D721Med (cell line): ENCODE data around the gene ERBB4.
"Not testable (repeated sequence)": the region's sequence is repeated elsewhere in the genome, so short reads cannot be mapped to it uniquely, and the experiment has no call there.

Source experiments
- DNase-seq: peaks from one replicate; pipeline ENCODE4 v3.0.0; 2011; ENCODE audit warnings: low spot score; ENCODE audit not compliant: insufficient read length
- FAIRE-seq: peaks from 2 replicates; lab custom pipeline; 2011; peaks lifted over from hg19 to GRCh38; lab: Jason Lieb, UNC
- TF ChIP-seq, protein P1 (sequence below): IDR thresholded peaks from 2 replicates; pipeline ENCODE4 v1.5.1; 2012; ENCODE audit warnings: mild to moderate bottlenecking, control low read depth; ENCODE audit not compliant: insufficient read depth; ENCODE audit errors: missing control alignments

Gene ERBB4

GRCh38 chr2:212109792-212110680, 428.6 kb downstream of the ERBB4 start:
- FAIRE-seq (no peak), DNase-seq (no peak)
- TF ChIP-seq, protein P1, sequence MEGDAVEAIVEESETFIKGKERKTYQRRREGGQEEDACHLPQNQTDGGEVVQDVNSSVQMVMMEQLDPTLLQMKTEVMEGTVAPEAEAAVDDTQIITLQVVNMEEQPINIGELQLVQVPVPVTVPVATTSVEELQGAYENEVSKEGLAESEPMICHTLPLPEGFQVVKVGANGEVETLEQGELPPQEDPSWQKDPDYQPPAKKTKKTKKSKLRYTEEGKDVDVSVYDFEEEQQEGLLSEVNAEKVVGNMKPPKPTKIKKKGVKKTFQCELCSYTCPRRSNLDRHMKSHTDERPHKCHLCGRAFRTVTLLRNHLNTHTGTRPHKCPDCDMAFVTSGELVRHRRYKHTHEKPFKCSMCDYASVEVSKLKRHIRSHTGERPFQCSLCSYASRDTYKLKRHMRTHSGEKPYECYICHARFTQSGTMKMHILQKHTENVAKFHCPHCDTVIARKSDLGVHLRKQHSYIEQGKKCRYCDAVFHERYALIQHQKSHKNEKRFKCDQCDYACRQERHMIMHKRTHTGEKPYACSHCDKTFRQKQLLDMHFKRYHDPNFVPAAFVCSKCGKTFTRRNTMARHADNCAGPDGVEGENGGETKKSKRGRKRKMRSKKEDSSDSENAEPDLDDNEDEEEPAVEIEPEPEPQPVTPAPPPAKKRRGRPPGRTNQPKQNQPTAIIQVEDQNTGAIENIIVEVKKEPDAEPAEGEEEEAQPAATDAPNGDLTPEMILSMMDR: no peak

DNA sequence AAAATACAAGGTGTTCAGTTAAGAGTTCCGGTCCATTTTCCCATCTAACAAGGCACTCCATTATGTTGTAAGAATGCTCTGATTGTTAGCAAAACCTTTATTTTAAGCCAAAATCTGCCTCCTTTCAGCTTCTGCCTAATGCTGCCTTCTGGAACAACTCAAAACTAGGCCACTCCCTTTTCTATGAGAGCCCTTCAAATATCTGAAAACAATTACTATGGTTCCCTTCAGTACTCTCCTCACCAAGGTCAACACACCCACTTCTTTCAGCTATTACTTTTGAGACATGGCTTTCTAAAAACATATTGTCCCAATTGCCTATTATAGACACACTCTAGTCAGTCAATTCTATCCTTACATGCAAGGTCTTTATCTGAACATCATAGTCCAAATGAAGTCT, 429.4 kb downstream of the ERBB4 start:
- TF ChIP-seq, protein P1: no peak
- DNase-seq (no peak), FAIRE-seq (no peak)

DNA sequence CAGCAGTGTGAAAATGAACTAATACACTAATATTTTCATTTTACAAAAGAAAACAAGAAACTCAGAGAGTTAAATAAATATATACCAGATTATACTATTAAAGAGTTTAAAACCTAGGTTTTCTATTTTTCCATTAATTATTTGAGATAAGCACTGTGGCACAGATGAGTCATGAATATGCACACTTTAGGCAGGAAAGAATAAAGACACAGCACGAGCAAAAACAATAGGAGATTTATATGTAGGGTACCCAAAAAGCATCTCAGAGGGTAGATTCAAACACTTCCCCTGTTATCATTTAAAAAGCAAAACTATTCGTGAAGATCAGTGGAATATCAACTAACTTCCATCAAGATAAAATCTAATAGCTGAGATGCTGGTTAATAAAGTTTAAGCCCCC, 430.6 kb downstream of the ERBB4 start:
- TF ChIP-seq, protein P1: no peak
- DNase-seq: no peak
- FAIRE-seq: no peak

DNA sequence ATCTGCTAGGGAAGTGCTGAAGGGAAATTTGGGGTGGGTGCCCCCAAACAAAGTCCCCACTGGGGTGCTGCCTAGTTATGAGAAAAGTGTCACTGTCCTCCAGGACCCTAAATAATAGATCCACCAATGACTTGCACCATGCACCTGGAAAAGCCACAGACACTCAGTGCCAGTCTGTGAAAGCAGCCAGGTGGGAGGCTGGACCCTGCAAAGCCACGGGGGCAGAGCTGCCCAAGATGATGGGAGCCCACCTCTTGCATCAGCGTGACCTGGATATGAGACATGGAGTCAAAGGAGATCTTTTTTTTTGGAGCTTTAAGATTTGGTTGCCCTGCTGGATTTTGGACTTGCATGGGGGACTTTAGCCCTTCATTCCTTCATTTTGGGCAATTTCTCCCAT, 431.6 kb downstream of the ERBB4 start:
- no peak for FAIRE-seq
- TF ChIP-seq, protein P1: no peak
- no peak for DNase-seq

DNA sequence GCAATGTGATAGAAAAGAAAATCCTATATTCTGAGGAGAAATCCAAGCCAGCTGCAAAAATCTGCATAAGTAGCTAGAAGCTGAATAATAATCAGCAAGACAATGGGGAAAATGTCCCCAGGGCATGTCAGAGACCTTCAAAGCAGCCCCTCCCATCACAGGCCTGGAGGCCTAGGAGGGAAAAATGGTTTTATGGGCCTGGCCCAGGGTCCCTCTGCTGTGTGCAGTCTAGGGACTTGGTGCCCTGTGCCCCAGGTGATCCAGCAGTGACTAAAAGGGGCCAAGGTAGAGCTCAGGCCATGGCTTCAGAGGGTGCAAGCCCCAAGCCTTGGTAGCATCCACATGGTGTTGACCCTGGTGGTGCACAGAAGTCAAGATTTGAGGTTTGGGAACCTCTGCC, 432.1 kb downstream of the ERBB4 start:
- FAIRE-seq, DNase-seq: not testable (repeated sequence)

DNA sequence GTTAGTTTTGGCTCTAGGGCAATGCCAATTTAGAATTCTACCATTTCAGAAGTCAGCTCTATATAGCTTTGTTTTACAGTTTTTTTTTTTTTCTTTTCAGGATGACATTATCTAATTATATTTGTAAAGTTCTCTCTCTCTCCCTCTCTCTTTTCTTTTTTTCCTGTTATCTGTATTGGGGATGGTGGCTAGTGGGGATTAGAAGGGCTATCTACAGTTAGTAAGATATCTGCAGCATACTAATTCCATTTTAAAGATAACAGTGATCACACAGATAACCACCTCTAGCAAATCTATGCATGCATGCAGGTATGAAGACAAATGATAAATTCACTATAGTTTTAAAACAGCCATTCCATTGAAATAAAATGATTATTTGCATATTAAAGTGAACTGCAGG, 438.9 kb downstream of the ERBB4 start:
- TF ChIP-seq, protein P1: no peak
- no peak for FAIRE-seq
- no peak for DNase-seq

DNA sequence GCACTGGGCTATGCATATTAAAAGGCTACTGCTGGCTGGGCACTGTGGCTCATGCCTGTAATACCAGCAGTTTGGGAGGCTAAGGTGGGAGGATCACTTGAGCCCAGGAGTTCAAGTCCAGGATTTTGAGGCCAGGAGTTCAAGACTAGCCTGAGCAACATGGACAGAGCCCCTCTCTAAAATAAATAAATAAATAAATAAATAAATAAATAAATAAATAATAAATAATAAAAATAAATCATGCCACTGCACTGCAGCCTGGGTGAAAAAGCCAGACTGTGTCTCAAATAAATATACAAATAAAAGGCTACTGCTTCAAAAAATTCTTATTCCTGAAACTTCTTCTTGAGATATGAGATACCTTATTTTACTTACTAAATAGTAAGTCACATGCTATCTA, 439.6 kb downstream of the ERBB4 start:
- DNase-seq (no peak), FAIRE-seq (no peak)
- TF ChIP-seq, protein P1: no peak
